CD14-positive monocyte (primary cell): ENCODE data around the gene C1orf226. TPM values are rescaled to one million over a fixed set of nuclear protein-coding genes. Genes with fewer than 3 reads are reported as not detected.

Source experiments
- DNase-seq, 3 donors: peaks; one replicate each; pipeline ENCODE4 v3.0.0-alpha.2; 2011 to 2022
- H2AFZ ChIP-seq: 2 replicates; pipeline ENCODE4 v1.6.0; 2012; ENCODE audit warnings: mild to moderate bottlenecking, low read depth, low read length, inconsistent platforms; ENCODE audit not compliant: insufficient read depth, poor library complexity, severe bottlenecking
- H3K27ac ChIP-seq, 2 donors: 1 replicate in 1 of 2; 2 replicates in 1 of 2; pipeline ENCODE4 v1.5.1; 2012 to 2013; ENCODE audit warnings: low read length in 2 of 2, control low read depth in 1 of 2, inconsistent platforms in 1 of 2, low read depth in 1 of 2, mild to moderate bottlenecking in 1 of 2
- H3K27me3 ChIP-seq, 2 donors: one replicate each; pipeline versions ENCODE4 v1.6.0 to v1.6.1; 2011 to 2013; ENCODE audit warnings: low read length in 2 of 2; ENCODE audit not compliant: control insufficient read depth in 2 of 2, insufficient read depth in 2 of 2
- H3K36me3 ChIP-seq, 2 donors: replicated peaks in 1 of 2; 1 replicate in 1 of 2; 2 replicates in 1 of 2; pipeline versions ENCODE4 v1.5.1 to v1.6.1; 2012 to 2013; ENCODE audit warnings: low read length in 2 of 2, control low read depth in 1 of 2, inconsistent platforms in 1 of 2, mild to moderate bottlenecking in 1 of 2; ENCODE audit not compliant: insufficient read depth in 2 of 2, control insufficient read depth in 1 of 2
- H3K4me1 ChIP-seq, 2 donors: 1 replicate in 1 of 2; 2 replicates in 1 of 2; pipeline versions ENCODE4 v1.5.1 to v1.6.1; 2012 to 2013; ENCODE audit warnings: low read length in 2 of 2, control low read depth in 1 of 2, inconsistent platforms in 1 of 2, mild to moderate bottlenecking in 1 of 2, moderate library complexity in 1 of 2; ENCODE audit not compliant: insufficient read depth in 2 of 2, control insufficient read depth in 1 of 2
- H3K4me2 ChIP-seq: replicated peaks from 2 replicates; pipeline ENCODE3; 2012; ENCODE audit warnings: low read length, moderate library complexity, mild to moderate bottlenecking; ENCODE audit not compliant: poor library complexity, severe bottlenecking; ENCODE audit errors: extremely low read depth
- H3K4me3 ChIP-seq, 3 experiments: fragments of 200-600 bp in 1 of 3; sonication (generic) in 1 of 3; replicated peaks in 1 of 3; 1 replicate in 2 of 3; 2 replicates in 1 of 3; pipeline ENCODE4 v1.5.1; 2011 to 2013; ENCODE audit warnings: low read length in 3 of 3, mild to moderate bottlenecking in 3 of 3, control low read depth in 2 of 3, low read depth in 2 of 3, inconsistent platforms in 1 of 3, moderate library complexity in 1 of 3
- H3K79me2 ChIP-seq: 2 replicates; pipeline ENCODE4 v1.6.0; 2012; ENCODE audit warnings: mild to moderate bottlenecking, control low read depth, inconsistent platforms, low read length, moderate library complexity; ENCODE audit not compliant: insufficient read depth
- H3K9ac ChIP-seq: 2 replicates; pipeline ENCODE4 v1.6.0; 2017; ENCODE audit warnings: low read length, mild to moderate bottlenecking; ENCODE audit not compliant: insufficient read depth, poor library complexity, severe bottlenecking
- H3K9me3 ChIP-seq, 2 donors: replicated peaks in 1 of 2; 1 replicate in 1 of 2; 2 replicates in 1 of 2; pipeline versions ENCODE4 v1.5.1 to v1.6.1; 2012 to 2013; ENCODE audit warnings: low read length in 2 of 2, control low read depth in 1 of 2; ENCODE audit not compliant: control insufficient read depth in 1 of 2, insufficient read depth in 1 of 2
- H4K20me1 ChIP-seq: 2 replicates; pipeline ENCODE4 v1.6.0; 2012; ENCODE audit warnings: mild to moderate bottlenecking, low read length, control low read depth, moderate library complexity; ENCODE audit not compliant: insufficient read depth
- H3K27ac Mint-ChIP-seq, 7 donors: one replicate each; pipeline ENCODE4 v1.8.0; 2020; ENCODE audit warnings: mild to moderate bottlenecking in 7 of 7, mixed read lengths in 7 of 7, moderate library complexity in 6 of 7, inconsistent platforms in 2 of 7
- H3K27me3 Mint-ChIP-seq, 3 donors: one replicate each; pipeline ENCODE4 v1.8.0; 2021 to 2022; ENCODE audit warnings: low read depth in 3 of 3, mild to moderate bottlenecking in 3 of 3, mixed read lengths in 3 of 3, moderate library complexity in 3 of 3, inconsistent platforms in 1 of 3
- H3K36me3 Mint-ChIP-seq, 2 donors: one replicate each; pipeline ENCODE4 v1.8.0; 2020; ENCODE audit warnings: mixed read lengths in 2 of 2, inconsistent platforms in 1 of 2, mild to moderate bottlenecking in 1 of 2
- H3K4me1 Mint-ChIP-seq: one replicate; pipeline ENCODE4 v1.8.0; 2020; ENCODE audit warnings: mild to moderate bottlenecking, mixed read lengths
- H3K4me3 Mint-ChIP-seq, 2 donors: one replicate each; pipeline ENCODE4 v1.8.0; 2020; ENCODE audit warnings: mild to moderate bottlenecking in 2 of 2, mixed read lengths in 2 of 2, moderate library complexity in 1 of 2
- H3K9me3 Mint-ChIP-seq, 7 donors: one replicate each; pipeline ENCODE4 v1.8.0; 2020 to 2022; ENCODE audit warnings: mixed read lengths in 7 of 7, mild to moderate bottlenecking in 6 of 7, moderate library complexity in 6 of 7, inconsistent platforms in 2 of 7
- CTCF ChIP-seq: fragments of 200-600 bp; IDR thresholded peaks from one replicate; pipeline ENCODE4 v1.8.0; 2022; ENCODE audit warnings: antibody characterized with exemption, mild to moderate bottlenecking
- WGBS: methylation state at CpG from one replicate; pipeline ENCODE4 v1.1.5; 2013; ENCODE audit warnings: missing lambda C conversion rate; ENCODE audit not compliant: insufficient coverage; 5-methylcytosine and 5-hydroxymethylcytosine counted together
- intact Hi-C, 2 donors: fragments of 100-400 bp; cut with micrococcal nuclease; formaldehyde crosslinking; loops; one replicate each; pipeline versions ENCODE4 v1.15.0 to v1.15.1; 2023
- polyA plus RNA-seq, 3 donors: library from polyadenylated mRNA; depleted of rRNA in 1 of 3; unstranded in 2 of 3; stranded (reverse) in 1 of 3; fragments of 300-500 nt in 2 of 3; fragments of >200 nt in 1 of 3; fragmentation: Illumina TruSeq in 2 of 3; gene quantifications; 1 replicate in 2 of 3; 2 replicates in 1 of 3; pipeline ENCODE4 v1.2.3, GENCODE V29; 2012 to 2021

The C1orf226 gene
- polyA plus RNA-seq, 3 donors = 0.10 to 0.31 TPM; not detected in 1

- Mint-ChIP-seq H3K27ac (no peak overlapping the region), H3K9me3 (no peaks in the 10 kb centered on the region), H3K27me3 (peaks cover 7 to 33% (median 18%) of the 10 kb centered on the region in 3 donors), H3K4me1 (peaks cover 11% of the 10 kb centered on the region), H3K36me3 (no peaks in the 10 kb centered on the region), H3K4me3 (no peak overlapping the region)
- no peak overlapping the region for H3K4me2 ChIP-seq
- H3K36me3 ChIP-seq = no peaks in the 10 kb centered on the region
- no peak for DNase-seq
- no peaks in the 10 kb centered on the region for H4K20me1 ChIP-seq
- H3K4me3 ChIP-seq = no peak overlapping the region
- H3K27me3 ChIP-seq = peaks cover 4 to 6% of the 10 kb centered on the region in 2 donors
- 90% methylated on average over 2 of the region's 3 CpGs for WGBS
- no peak overlapping the region for H3K9ac ChIP-seq
- no peaks in the 10 kb centered on the region for H3K9me3 ChIP-seq
- no peak overlapping the region for H3K27ac ChIP-seq
- H2AFZ ChIP-seq = no peak overlapping the region
- intact Hi-C loops = no loop called here
- no peak for TF ChIP-seq CTCF
- H3K79me2 ChIP-seq = no peaks in the 10 kb centered on the region
- H3K4me1 ChIP-seq = peaks cover 0 to 5% of the 10 kb centered on the region in 2 donors
Observed at GRCh38 chr1:162396201-162396906, 14.8 kb downstream of the C1orf226 start.

GRCh38 chr1:162397039-162397448 lies 15.5 kb downstream of the C1orf226 start:
- H3K36me3 Mint-ChIP-seq = no peaks in the 10 kb centered on the region
- no peak for DNase-seq
- no peak overlapping the region for H3K27ac Mint-ChIP-seq
- H3K4me2 ChIP-seq = no peak overlapping the region
- H3K27ac ChIP-seq = no peak overlapping the region
- H3K27me3 ChIP-seq = peaks cover 4 to 6% of the 10 kb centered on the region in 2 donors
- no peaks in the 10 kb centered on the region for H3K36me3 ChIP-seq
- no peak overlapping the region for H3K4me3 ChIP-seq
- H3K27me3 Mint-ChIP-seq = peaks cover 7 to 33% (median 18%) of the 10 kb centered on the region in 3 donors
- 60% methylated on average over 1 of the region's 3 CpGs for WGBS
- H3K79me2 ChIP-seq = no peaks in the 10 kb centered on the region
- peaks cover 7% of the 10 kb centered on the region for H3K4me1 Mint-ChIP-seq
- H3K9ac ChIP-seq = no peak overlapping the region
- H2AFZ ChIP-seq = no peak overlapping the region
- H3K4me1 ChIP-seq = peaks cover 0 to under 1% of the 10 kb centered on the region in 2 donors
- no peaks in the 10 kb centered on the region for H4K20me1 ChIP-seq
- intact Hi-C loops = no loop called here
- H3K9me3 Mint-ChIP-seq = no peaks in the 10 kb centered on the region
- no peak for TF ChIP-seq CTCF
- H3K4me3 Mint-ChIP-seq = peak overlapping the region in 1 of 2 donors; percentile 21
- no peaks in the 10 kb centered on the region for H3K9me3 ChIP-seq
